ENCODE data around the gene MPPED1. TPM values are rescaled to one million over a fixed set of nuclear protein-coding genes. Genes with fewer than 3 reads are reported as not detected.

The MPPED1 gene
- total RNA-seq, 1 donor from 2014 or later = not detected

DNA sequence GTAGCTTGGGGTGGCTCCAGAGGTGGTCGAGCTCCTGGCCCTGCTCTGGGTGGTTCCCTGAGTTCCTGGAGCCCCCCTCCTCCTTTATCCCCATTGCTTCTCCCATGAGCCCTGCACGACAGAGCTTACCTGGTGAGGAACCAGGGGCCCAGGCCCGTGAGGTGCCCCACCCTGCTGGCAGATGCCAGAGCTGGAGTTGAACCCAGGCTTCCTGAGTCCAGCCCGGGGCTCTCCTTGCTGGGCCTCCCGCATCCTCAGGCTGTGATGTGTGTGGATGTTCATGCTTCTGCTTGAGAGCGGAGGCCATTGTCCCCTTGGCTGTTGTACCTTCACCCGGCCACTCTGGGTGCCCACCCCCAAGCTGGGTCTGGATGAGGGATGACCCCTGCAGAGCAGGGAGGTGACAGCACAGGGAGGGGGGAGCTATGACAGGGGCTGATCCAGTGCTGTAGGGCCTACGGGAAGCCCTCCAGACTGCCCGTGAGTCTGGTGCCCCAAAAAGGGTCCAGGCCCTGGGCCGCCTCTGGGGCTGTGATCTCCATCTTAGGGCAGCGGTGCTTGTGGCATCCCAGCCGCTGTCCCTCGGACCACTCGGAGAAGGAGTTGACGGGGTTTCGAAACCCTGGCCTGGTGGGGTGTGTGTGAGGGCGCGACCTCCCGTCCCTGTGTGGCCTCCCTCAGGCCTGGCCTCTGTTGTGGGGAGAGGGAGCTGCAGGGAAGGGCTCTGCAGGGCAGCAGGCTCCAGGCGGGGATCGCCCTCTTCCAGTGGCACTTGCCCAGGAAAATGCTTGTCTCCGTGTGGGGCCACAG lies 14.4 kb downstream of the MPPED1 start:
- DNase-seq (ENCODE audit: low spot score) = no peak
- intact Hi-C loops (cut with DNase I) = no loop called here

DNA sequence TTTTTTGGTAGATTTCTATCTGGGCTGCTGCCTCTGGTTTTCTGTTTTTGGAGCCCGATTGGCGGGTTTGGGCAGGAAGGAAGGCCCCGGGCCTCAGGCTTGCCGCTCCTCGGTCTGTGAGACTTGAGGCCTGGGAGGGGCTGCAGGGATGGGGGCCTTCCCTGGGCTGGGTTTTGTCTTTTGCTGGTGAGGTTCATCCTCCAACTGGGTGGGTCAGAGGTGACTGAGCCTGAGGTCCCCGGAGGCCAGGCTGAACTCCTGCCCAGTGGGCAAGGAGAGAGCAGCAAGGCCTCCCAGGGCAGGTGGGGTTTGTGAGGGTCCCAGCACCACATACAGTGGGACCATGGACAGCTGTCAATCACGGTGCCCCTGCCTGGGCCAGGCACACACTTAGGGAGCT lies 15.0 kb downstream of the MPPED1 start:
- intact Hi-C loops (cut with DNase I) = no loop called here
- no peak for DNase-seq (ENCODE audit: low spot score)

DNA sequence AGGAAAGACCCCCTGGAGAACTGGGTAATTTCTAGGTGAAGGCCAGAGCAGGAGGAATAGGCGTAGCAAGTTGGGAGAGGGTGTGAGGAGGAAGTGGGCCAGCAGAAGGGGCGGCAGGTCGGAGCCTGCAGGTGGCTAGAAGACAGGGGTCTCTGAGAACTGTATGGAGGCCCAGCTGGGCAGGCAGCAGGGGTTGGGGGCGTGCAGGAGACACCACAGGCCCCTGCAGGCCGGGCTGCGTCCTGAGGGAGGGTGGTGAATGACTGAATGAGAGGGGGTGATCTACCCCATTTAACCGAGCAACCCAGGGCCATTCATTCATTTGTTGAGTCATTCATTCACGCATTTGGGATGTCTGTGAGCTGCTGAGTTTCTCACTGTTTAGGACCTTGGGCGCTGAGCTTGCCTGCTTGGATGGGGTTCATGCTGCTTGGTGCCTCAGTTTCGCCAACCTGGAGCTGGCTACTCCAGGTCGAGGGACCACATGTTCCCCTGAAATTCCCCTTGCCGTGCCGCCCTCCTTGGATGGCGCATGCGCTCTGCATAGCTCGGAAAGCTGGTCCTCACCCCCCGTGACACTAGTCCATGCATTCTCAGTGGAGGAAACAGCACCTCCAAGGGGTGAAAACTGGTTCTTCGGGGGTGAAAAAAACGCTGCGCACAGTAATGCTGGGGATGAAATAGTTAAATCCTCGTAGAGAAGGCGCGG lies 15.6 kb downstream of the MPPED1 start:
- intact Hi-C loops (cut with DNase I) = no loop called here
- no peak for DNase-seq (ENCODE audit: low spot score)

DNA sequence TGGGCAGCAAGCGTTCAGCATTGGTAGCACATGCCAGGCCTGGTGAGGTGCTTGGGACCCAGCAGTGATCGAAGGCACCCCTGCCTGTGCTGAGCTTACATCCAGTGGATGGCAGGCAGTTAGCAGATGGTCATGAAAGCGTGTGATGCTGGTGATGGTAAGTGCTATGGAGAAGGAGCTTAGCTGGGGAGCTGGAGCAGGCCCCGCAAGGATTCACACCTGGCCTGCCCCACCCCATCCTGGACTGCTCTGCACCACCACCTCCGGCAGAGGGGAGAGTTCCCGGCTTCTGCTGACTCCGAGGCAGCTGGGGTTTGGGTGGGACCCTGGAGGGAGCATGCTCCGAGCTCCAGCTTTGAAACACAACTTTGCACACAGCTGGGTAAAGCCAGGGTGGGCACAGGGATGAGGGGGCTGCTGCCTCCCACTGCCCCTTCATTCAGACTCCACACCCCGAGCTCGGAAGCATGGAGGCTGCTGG lies 16.2 kb downstream of the MPPED1 start:
- DNase-seq (ENCODE audit: low spot score) = no peak
- intact Hi-C loops (cut with DNase I) = no loop called here

DNA sequence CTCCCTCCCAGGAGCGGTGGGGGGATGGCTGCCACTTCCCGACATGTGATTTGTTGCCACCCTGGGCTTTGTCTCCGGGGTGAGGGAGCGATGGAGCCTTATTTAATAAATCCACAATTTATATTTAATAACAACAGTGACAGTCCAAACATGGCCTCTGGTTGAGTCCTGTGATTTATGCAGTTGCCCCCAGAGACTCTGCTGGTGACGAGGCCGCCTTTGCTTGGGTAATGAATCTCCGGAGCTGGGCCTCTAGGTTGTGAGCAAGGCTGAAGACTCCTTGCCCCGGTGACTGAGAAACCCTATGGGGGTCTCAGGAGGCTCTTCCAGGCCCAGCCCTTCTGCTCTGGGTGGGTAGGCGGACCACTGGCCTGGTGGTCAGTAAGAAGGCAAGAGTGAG lies 16.7 kb downstream of the MPPED1 start:
- DNase-seq (ENCODE audit: low spot score) = no peak
- intact Hi-C loops (cut with DNase I) = no loop called here

DNA sequence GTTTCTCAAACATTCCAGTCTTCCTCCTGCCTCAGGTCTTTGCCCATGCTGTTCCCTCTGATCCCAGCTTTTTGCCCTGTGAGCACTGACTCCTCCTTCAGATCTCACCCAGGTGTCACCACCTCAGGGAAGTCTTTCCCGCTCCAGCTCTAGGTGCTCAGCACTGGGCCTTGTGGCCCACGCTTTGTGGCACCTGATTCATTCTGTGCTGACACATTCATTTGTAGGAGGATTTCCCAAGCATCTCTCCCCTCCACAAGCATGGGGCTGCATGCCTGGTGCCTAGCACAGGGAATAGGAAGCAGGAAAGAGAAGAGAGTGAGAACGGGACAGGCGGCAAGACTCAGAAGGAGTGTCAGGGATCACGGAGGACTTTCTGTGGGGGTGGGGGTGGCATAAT lies 17.6 kb downstream of the MPPED1 start:
- no peak for DNase-seq (ENCODE audit: low spot score)
- intact Hi-C loops (cut with DNase I) = no loop called here

DNA sequence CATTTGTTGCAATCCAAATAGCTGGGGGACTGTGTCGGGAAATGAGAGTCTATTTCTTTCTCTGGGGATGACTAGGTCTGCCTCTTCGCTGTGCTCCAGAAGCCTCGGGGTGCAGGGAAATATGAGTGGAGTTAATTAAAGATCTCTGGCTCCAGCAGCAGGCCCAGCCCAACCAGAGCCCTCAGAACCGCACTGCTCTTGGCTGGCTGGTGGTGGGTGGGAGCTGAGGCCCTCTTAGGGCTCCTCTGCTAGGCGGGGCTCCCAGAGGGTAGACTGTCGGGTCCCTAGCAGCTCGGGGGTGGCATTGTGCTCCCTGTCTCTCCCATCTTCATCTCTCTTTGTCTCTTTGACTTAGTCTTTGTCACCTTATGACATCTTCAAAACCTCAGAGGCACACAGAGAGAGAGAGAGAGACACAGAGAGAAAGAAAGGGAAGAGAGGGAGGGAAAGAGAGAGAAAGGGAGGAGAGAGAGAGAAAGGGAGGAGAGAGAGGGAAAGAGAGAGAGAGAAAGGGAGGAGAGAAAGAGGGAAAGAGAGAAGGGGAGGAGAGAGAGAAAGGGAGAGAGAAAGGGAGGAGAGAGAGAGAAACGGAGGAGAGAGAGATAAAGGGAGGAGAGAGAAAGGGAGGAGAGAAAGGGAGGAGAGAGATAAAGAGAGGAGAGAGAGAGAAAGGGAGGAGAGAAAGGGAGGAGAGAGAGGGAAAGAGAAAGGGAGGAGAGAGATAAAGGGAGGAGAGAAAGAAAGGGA lies 20.2 kb downstream of the MPPED1 start:
- DNase-seq (ENCODE audit: low spot score) = no peak
- intact Hi-C loops (cut with DNase I) = no loop called here

DNA sequence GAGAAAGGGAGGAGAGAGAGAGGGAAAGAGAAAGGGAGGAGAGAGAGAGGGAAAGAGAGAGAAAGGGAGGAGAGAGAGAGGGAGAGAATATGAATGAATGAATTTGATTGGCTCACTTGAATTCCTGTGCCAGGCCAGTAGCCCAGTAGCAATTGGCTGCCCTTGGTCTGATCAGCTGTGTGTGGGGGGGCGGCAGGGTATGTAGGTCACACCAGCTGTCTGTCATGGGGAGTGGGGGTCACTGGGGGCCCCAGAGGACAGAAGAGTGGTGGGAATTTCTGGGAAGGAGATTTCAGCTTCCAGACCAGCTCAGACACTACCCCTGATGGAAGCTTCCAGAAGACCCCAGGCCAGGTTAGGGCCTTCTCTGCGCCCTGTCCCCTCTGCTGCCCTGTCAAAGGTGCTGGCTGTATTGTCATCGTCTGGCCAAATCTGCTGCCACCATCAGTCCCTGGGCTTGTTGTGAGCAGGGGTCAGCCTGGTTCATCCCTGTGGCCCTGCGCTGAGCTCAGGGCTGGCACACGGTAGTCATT lies 21.1 kb downstream of the MPPED1 start:
- DNase-seq (ENCODE audit: low spot score) = no peak

DNA sequence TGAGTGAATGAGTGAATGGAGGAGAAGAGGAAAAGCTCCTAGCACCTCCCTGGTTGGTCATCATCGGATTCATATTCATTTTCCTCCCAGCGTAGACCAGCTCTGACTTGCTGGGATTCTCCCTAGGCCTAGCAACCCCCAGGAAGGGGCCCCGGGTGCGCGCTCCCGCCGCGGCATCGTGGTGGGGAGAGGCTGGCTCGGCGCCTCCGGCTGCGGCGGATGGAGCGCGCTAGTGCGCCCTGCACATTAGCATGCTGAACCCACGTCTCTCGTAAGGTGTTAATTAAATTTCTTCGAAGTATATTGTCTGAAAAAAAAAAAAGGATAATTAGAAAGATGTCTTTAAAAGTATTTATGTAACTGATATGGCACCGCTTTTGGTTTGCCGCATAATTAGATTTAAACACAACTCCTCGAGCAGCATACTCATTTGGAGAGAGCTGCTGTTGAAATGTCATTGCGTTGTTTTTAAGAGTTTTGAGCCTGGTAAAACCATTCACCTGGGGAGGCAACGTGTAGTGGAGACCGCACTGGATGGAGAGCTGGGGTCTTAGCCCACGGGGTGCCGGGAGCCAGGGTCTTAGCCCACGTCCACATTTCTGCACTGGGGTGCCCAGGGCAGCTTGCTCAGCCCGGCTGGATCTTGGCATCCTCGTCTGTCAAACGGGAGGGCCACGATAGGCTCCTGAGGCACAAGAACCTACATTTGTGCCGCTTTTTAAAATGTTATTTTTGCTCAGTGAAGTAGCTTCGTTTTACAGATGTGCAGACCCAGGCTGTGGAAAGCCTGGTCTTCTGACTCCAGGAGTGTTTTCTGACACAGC lies 21.8 kb downstream of the MPPED1 start:
- DNase-seq (ENCODE audit: low spot score) = no peak
- intact Hi-C loops (cut with DNase I) = no loop called here

More for the DNA sequence above, 21.1 kb downstream of the MPPED1 start:
- intact Hi-C loops (cut with DNase I) = no loop called here

DNA sequence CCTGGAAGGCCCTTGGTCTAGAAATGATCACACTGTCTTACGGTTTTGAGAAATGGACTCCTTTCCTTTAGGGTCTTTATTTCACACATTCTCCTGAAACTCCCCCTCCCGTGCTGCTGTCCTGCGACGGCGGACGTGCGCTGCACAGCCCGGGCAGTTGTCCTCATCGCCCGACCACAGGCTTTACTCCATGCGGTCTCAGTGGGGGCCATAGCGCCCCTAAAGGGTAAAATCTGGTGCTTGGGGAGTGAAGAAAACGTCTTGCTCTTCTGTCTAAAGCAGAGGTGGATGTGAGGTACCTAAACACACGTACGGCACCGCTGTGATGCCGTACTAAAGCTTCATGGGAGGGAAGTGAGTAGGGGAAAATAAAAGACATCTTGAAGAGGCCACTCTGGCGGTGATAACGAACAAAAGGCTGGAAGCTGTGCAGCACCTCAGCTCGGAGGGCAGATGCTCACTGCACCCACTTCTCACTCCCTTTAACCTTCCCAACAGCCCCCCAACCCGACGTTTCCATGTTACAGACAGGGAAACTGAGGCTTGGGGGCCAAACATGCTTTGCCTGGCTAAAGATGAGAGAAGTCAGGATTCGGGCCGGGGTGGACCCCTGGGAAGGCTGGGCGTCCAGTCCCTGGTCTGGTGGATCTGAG lies 22.6 kb downstream of the MPPED1 start:
- DNase-seq (ENCODE audit: low spot score) = peak; percentile 24
- intact Hi-C loops (cut with DNase I) = no loop called here

DNA sequence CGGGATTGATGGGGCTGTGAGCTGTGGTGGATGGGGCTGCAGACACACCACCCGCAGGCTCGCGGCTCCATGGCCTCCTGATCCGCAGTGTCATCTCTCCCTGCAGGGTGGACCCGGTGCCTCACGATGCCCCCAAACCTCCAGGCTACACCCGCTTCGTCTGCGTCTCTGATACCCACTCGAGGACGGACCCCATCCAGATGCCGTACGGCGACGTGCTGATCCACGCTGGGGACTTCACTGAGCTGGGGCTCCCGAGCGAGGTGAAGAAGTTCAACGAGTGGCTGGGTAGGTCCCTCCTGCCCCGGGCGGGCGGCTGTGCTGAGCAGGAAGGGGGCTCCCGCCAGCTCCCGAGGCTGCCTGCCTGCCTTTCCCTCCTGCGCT lies 23.1 kb downstream of the MPPED1 start:
- intact Hi-C loops (cut with DNase I) = no loop called here
- peak; percentile 67 for DNase-seq (ENCODE audit: low spot score)

DNA sequence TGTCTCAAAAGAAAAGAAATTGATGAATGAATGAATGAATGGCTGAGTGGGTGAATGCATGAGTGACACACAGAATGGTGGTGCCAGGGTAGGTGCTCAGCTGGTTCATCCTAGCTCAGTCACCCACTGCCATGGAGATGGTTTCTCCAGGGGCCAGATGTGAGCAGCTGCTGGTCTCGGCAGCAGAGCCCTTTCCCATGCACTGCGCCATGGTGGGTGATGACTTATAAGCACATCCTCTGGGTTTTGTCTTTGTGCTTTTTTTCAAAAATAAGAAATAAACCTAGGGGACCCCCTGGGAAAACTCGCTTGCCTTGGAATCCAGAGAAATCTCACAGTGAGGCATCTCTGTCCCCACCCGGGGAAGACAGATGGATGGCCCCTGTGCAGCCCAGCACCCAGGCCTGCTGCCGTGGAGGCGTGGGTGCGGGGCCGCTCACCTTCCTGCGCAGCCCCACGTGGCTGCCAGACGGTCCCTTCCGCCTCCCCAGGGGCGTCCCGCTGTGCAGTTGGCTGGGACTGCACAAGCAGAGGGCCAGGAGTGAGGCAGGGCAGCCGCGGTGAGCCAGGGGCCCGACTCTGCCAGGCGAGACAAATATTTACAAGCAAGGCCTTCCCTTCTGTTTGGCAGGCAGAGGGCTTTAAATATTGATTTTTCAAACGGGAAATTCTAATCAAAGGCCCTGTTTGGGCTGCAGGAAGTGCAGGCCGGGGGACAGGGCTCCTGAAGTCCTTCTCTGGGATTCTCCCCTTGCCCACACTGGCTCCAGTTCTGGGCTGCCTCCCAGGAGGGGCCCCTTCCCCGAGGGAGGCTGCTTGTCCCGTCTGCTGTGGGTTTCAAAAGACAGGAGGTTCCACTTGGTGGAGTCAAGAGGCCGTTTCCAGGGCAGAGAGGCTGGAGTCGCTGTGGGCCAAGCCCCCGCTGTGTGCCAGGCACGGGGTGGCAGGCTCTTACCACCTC lies 24.3 kb downstream of the MPPED1 start:
- intact Hi-C loops (cut with DNase I) = no loop called here
- peak; percentile 71 for DNase-seq (ENCODE audit: low spot score)

DNA sequence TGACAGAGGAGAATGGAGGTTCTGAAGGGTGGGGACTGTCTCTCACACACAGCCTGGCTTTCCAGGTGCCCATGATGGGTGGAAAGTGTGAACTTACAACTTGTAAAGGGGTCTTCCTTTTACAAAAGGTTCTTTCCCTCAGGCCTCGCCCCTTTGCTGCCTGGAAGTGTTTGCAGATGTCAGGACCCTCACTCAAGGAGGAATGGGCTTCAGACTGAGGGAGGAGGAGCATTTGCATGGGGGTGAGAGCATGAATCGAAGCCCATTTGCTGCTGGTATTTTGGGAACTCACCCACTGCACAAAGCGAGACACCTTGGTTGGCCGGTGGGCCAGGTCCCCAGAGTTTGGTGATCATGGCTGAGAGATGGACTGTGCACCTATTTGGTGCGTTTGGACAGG lies 25.1 kb downstream of the MPPED1 start:
- peak; percentile 12 for DNase-seq (ENCODE audit: low spot score)
- intact Hi-C loops (cut with DNase I) = no loop called here

DNA sequence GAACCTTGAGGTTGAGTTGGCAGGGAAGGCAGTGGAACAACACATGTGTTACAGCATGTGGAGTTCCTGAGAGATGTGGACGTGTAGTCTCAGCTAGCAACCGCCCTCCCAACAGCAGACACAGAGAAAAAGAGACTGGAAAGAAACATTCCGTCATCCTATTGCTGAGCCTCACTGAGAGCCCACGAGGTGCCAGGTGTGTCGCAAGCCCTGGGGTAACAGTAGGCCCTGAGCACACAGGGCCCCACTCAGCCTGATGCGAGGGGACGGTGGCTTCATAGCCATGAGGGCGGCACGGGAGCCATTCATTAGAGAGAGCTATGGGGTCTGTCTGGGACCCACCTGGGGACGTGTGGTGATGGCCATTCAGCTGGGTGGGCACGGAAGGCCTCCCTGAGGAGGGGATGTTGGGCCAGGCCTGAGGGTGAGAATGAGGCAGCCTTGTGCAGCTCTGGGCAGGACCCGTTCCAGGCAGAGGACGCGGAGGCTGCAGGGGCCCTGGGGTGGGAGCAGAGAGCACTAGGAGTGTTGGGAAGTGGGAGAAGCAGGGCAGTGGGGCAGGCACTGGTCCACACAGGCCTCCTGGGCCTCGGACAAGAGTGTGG lies 26.2 kb downstream of the MPPED1 start:
- intact Hi-C loops (cut with DNase I) = no loop called here
- DNase-seq (ENCODE audit: low spot score) = peak; percentile 74

DNA sequence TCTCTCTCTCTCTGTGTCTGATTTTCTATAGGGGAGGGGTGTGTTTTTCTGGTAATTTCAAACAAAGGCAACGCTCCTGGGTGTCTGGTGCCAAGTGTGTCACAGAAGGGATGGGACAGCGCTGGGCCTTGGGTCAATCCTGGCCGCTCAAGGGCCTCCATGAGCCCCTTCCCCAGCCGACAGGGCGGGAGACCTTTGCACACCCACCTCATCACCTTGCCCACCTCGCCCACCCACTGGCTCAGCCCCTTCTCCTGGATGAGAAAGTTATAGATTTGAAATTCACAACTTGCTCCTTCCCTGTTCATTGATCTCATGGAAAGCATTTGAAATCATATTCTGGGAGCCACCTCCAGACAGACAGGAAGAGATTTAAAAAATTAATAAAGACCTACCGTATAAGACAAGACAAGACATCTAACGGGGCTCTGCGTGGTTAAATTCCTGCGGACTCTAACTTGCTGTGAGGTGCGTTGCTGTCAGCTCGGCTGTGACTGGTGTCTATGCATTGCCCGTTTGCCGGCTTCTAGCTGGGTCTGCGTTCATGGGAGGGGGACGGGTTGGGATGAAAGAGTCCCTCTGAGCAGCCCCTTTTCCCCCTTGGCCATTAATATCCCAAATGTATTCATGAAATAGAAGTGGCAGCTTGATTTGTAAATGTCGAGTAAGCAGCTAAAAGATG lies 27.0 kb downstream of the MPPED1 start:
- intact Hi-C loops (cut with DNase I) = no loop called here
- DNase-seq (ENCODE audit: low spot score) = peak; percentile 46

DNA sequence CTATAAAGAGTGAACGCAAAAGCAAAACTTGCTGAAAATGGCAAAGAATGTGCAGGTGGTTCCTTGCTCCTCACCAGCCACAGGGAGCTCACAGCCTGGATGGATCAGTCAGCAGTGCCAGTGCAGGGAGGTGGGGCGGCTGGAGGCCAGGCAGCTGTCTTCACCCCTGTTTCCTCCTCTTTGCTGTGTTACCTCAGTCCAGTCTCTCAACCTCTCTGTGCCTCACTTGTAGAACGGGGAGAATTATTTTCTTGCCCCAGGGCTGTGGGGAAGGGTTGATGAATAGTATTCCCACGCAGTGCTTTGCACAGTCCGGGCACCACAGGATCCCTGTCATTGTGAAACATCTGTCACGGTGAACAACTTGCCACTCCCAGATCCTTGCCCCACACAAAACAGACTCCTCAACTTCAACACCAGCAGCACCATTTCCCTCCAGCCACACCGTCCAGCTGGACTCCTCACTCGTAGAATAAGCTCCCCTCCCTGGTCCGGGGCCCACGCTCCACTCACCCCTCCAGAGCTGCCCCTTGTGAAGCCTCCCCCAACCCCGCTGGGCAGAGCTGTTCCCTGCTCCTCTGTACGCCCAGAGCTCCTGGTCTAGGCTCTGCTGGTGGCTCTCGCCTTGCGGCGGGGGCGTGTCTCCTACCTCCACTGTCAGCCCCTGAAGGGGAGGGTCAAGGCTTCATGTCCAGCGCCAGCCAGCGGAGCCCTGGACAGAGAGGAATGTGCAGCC lies 27.7 kb downstream of the MPPED1 start:
- intact Hi-C loops (cut with DNase I) = no loop called here
- peak; percentile 61 for DNase-seq (ENCODE audit: low spot score)

Data from cardiac septum (tissue), 1 donor.